ENCODE results near the gene VWA8.
"Not testable (repeated sequence)": the region's sequence is repeated elsewhere in the genome, so short reads cannot be mapped to it uniquely, and the experiment has no call there.

VWA8 gene

DNA sequence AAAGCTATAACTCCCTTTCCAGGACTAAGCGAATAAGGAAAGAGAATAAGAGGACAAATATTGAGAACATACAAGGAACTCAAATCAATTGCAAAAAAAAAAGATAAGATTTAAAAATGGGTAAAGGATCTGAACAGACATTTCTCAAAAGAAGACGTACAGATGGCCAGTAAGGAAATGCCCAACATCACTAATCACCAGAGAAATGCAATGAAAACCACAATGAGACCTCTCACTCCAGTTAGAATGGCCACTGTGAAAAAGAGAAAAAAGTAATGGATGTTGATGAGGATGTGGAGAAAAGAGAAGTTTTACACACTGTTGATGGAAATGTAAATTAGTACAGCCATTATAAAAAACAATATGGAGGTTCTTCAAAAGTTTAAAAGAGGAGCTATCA, 63.8 kb downstream of the VWA8 start:
- H4K20me1 ChIP-seq (ENCODE audit: insufficient read depth, low read length): no peaks in the 10 kb centered on the region
- H3K4me1 ChIP-seq (ENCODE audit: low read length): no peaks in the 10 kb centered on the region
- no peak overlapping the region for H2AFZ ChIP-seq (ENCODE audit: low read depth, low read length)
- no peak overlapping the region for H3K9ac ChIP-seq (ENCODE audit: low read length)
- no peaks in the 10 kb centered on the region for H3K9me3 ChIP-seq (ENCODE audit: insufficient read depth, low read length)
- no peak overlapping the region for H3K4me2 ChIP-seq (ENCODE audit: low read length)
- TF ChIP-seq, protein P1, sequence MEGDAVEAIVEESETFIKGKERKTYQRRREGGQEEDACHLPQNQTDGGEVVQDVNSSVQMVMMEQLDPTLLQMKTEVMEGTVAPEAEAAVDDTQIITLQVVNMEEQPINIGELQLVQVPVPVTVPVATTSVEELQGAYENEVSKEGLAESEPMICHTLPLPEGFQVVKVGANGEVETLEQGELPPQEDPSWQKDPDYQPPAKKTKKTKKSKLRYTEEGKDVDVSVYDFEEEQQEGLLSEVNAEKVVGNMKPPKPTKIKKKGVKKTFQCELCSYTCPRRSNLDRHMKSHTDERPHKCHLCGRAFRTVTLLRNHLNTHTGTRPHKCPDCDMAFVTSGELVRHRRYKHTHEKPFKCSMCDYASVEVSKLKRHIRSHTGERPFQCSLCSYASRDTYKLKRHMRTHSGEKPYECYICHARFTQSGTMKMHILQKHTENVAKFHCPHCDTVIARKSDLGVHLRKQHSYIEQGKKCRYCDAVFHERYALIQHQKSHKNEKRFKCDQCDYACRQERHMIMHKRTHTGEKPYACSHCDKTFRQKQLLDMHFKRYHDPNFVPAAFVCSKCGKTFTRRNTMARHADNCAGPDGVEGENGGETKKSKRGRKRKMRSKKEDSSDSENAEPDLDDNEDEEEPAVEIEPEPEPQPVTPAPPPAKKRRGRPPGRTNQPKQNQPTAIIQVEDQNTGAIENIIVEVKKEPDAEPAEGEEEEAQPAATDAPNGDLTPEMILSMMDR (IDR thresholded peaks at IDR 0.05; ENCODE audit: low read depth, low read length): no peak
- TF ChIP-seq EZH2phosphoT487 (IDR thresholded peaks at IDR 0.05; ENCODE audit: low read depth): no peak
- no peak overlapping the region for H3K4me3 ChIP-seq (ENCODE audit: low read length)
- no peaks in the 10 kb centered on the region for H3K79me2 ChIP-seq (ENCODE audit: low read length)
- no peak overlapping the region for H3K27ac ChIP-seq (ENCODE audit: low read length)
- no peaks in the 10 kb centered on the region for H3K36me3 ChIP-seq (replicated peaks; ENCODE audit: low read depth, low read length)
- no peaks in the 10 kb centered on the region for H3K27me3 ChIP-seq (ENCODE audit: low read depth, low read length)

DNA sequence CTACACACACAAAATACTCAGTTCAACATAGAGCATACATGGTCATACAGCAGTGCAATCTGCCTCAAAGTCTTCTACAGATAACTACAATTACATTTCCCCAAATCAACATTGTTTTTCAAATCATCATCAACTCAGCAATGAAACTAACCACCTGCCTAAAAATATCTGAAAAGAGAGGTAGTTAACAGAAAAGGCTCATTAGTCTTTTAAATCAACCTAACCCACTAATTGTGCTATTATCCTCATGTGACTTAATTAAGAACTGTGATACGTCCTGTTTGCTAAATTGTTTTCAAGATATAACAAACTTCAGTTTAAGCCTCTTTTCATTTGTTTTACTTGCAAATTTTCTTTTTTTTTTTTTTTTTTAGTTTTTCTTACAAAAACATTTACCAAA, 65.4 kb downstream of the VWA8 start:
- no peaks in the 10 kb centered on the region for H3K9me3 ChIP-seq (ENCODE audit: insufficient read depth, low read length)
- H2AFZ ChIP-seq (ENCODE audit: low read depth, low read length): no peak overlapping the region
- no peaks in the 10 kb centered on the region for H3K4me1 ChIP-seq (ENCODE audit: low read length)
- no peak overlapping the region for H3K4me2 ChIP-seq (ENCODE audit: low read length)
- no peaks in the 10 kb centered on the region for H3K79me2 ChIP-seq (ENCODE audit: low read length)
- H4K20me1 ChIP-seq (ENCODE audit: insufficient read depth, low read length): no peaks in the 10 kb centered on the region
- H3K27ac ChIP-seq (ENCODE audit: low read length): no peak overlapping the region
- H3K9ac ChIP-seq (ENCODE audit: low read length): no peak overlapping the region
- H3K27me3 ChIP-seq (ENCODE audit: low read depth, low read length): no peaks in the 10 kb centered on the region
- TF ChIP-seq EZH2phosphoT487 (IDR thresholded peaks at IDR 0.05; ENCODE audit: low read depth): no peak
- TF ChIP-seq, protein P1 (IDR thresholded peaks at IDR 0.05; ENCODE audit: low read depth, low read length): no peak
- H3K36me3 ChIP-seq (replicated peaks; ENCODE audit: low read depth, low read length): no peaks in the 10 kb centered on the region
- no peak overlapping the region for H3K4me3 ChIP-seq (ENCODE audit: low read length)

DNA sequence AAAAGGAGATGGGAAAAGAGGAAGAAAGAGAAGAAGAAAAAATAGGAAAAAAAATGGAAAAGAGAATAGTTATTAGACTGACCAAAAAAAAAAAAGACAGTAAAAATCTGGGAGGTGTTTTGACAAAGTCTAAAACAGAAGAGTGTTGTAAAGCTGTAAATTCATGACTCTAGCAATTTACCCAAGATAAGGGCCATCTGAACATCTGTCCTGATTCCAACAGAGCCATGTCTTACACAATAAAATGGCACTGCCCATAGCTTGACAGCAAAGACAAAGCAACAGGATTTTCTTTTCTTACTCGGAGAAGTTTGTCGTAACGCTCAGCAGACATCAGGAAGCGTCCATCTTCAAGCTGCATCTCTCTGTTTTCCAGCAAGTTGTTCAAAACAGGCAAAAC, 69.8 kb downstream of the VWA8 start:
- no peaks in the 10 kb centered on the region for H4K20me1 ChIP-seq (ENCODE audit: insufficient read depth, low read length)
- H2AFZ ChIP-seq (ENCODE audit: low read depth, low read length): no peak overlapping the region
- H3K4me2 ChIP-seq (ENCODE audit: low read length): no peak overlapping the region
- H3K4me3 ChIP-seq (ENCODE audit: low read length): no peak overlapping the region
- H3K79me2 ChIP-seq (ENCODE audit: low read length): no peaks in the 10 kb centered on the region
- no peaks in the 10 kb centered on the region for H3K9me3 ChIP-seq (ENCODE audit: insufficient read depth, low read length)
- TF ChIP-seq, protein P1 (IDR thresholded peaks at IDR 0.05; ENCODE audit: low read depth, low read length): no peak
- no peak for TF ChIP-seq EZH2phosphoT487 (IDR thresholded peaks at IDR 0.05; ENCODE audit: low read depth)
- peaks cover 3% of the 10 kb centered on the region for H3K36me3 ChIP-seq (replicated peaks; ENCODE audit: low read depth, low read length)
- no peaks in the 10 kb centered on the region for H3K4me1 ChIP-seq (ENCODE audit: low read length)
- no peaks in the 10 kb centered on the region for H3K27me3 ChIP-seq (ENCODE audit: low read depth, low read length)
- H3K27ac ChIP-seq (ENCODE audit: low read length): no peak overlapping the region
- no peak overlapping the region for H3K9ac ChIP-seq (ENCODE audit: low read length)

DNA sequence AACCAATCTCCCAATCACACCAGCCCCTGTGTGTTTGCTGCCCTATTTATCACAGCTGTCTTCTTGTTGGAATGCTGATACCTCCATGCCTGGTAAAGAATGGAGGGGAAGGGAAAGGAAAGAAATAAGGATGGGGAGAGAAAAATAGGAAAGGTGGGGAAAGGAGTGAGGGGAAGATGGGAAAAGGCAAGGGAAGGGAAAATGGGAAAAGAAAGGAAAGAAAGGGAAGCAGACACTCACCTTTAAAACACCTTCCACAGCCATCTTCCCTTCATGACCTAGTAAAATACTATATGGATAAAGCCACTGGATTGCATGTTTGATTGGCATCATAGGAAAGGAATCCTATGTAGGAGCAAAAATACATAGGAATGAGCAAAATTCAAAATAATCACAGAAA, 77.8 kb downstream of the VWA8 start:
- TF ChIP-seq, protein P1 (IDR thresholded peaks at IDR 0.05; ENCODE audit: low read depth, low read length): no peak
- no peak for TF ChIP-seq EZH2phosphoT487 (IDR thresholded peaks at IDR 0.05; ENCODE audit: low read depth)
- Histone ChIP-seq H3K9ac (ENCODE audit: low read length) (no peak overlapping the region), H3K27me3 (ENCODE audit: low read depth, low read length) (no peaks in the 10 kb centered on the region), H3K4me1 (ENCODE audit: low read length) (no peaks in the 10 kb centered on the region), H3K79me2 (ENCODE audit: low read length) (no peaks in the 10 kb centered on the region), H3K4me2 (ENCODE audit: low read length) (no peak overlapping the region), H4K20me1 (ENCODE audit: insufficient read depth, low read length) (no peaks in the 10 kb centered on the region), H3K27ac (ENCODE audit: low read length) (no peak overlapping the region), H3K4me3 (ENCODE audit: low read length) (no peak overlapping the region), H3K9me3 (ENCODE audit: insufficient read depth, low read length) (no peaks in the 10 kb centered on the region; the same call in 1 of the 2 replicates), H2AFZ (ENCODE audit: low read depth, low read length) (no peak overlapping the region), H3K36me3 (replicated peaks; ENCODE audit: low read depth, low read length) (peaks cover 40% of the 10 kb centered on the region)

DNA sequence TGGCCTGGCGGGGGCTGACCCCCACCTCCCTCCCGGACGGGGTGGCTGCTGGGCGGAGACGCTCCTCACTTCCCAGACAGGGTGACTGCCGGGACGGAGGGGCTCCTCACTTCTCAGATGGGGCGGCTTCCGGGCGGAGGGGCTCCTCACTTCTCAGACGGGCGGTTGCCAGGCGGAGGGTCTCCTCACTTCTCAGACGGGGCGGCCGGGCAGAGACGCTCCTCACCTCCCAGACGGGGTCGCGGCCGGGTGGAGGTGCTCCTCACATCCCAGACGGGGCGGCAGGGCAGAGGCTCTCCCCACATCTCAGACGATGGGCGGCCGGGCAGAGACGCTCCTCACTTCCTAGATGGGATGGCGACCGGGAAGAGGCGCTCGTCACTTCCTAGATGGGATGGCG, 79.0 kb downstream of the VWA8 start:
- peaks cover 40% of the 10 kb centered on the region for H3K36me3 ChIP-seq (replicated peaks; ENCODE audit: low read depth, low read length)
- not testable (repeated sequence) for H3K4me1 ChIP-seq (ENCODE audit: low read length); H3K79me2 ChIP-seq (ENCODE audit: low read length); H3K9ac ChIP-seq (ENCODE audit: low read length); H3K27ac ChIP-seq (ENCODE audit: low read length); H3K27me3 ChIP-seq (ENCODE audit: low read depth, low read length); H3K4me3 ChIP-seq (ENCODE audit: low read length); H3K4me2 ChIP-seq (ENCODE audit: low read length); H2AFZ ChIP-seq (ENCODE audit: low read depth, low read length); H3K9me3 ChIP-seq (ENCODE audit: insufficient read depth, low read length); H4K20me1 ChIP-seq (ENCODE audit: insufficient read depth, low read length)

Measured in OCI-LY3 (cell line).